Measurements from ENCODE around the gene TIGD1. TPM values are rescaled to one million over a fixed set of nuclear protein-coding genes. Genes with fewer than 3 reads are reported as not detected.

The TIGD1 gene
- polyA plus RNA-seq, 1 donor from 2014 or later = 5.3 TPM

- no peak within 1 kb of the TSS for H3K27ac Mint-ChIP-seq
- no peak within 1 kb of the TSS for H3K4me3 Mint-ChIP-seq
- H3K9me3 Mint-ChIP-seq = peaks cover 0 to 2% (median 0%) of the 10 kb centered on the region in 3 donors
- H3K36me3 Mint-ChIP-seq = no peaks in the 10 kb centered on the region
- peaks cover 29% of the 10 kb centered on the region for H3K27me3 Mint-ChIP-seq
- H3K4me1 Mint-ChIP-seq = peaks cover 0 to 7% (median 4%) of the 10 kb centered on the region in 3 donors
Observed at GRCh38 chr2:232525791-232526371, 24.5 kb downstream of the TIGD1 start, which contains the start of gene CHRND. CHRND (plus strand) TSS chr2:232526160; CDS start chr2:232526216, 56 bp downstream.

DNA sequence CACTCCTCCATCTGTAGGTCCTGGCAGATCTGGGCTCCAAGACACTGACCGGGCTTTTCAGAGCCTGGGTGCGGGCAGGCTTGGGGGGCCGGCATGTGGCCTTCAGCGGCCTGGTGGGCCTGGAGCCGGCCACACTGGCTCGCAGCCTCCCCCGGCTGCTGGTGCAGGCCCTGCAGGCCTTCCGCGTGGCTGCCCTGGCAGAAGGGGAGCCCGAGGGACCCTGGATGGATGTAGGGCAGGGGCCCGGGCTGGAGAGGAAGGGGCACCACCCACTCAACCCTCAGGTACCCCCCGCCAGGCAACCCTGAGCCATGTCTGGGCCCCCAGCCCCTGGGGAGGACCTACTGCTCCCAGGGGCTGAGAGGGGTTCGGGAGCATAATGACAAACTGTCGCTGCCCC is 25.2 kb downstream of the TIGD1 start:
- H3K4me1 Mint-ChIP-seq = peaks cover 0 to 7% (median 4%) of the 10 kb centered on the region in 3 donors
- H3K27me3 Mint-ChIP-seq = peaks cover 29% of the 10 kb centered on the region
- H3K27ac Mint-ChIP-seq = no peak overlapping the region
- no peak overlapping the region for H3K4me3 Mint-ChIP-seq
- no peaks in the 10 kb centered on the region for H3K36me3 Mint-ChIP-seq
- peaks cover 0 to 2% (median 0%) of the 10 kb centered on the region in 3 donors for H3K9me3 Mint-ChIP-seq

- H3K4me1 Mint-ChIP-seq = peaks cover 0 to 7% (median 4%) of the 10 kb centered on the region in 3 donors
- H3K27ac Mint-ChIP-seq = no peak overlapping the region
- H3K36me3 Mint-ChIP-seq = no peaks in the 10 kb centered on the region
- H3K27me3 Mint-ChIP-seq = peaks cover 29% of the 10 kb centered on the region
- peak overlapping the region in 2 of 4 donors; percentile 59 to 83 for H3K4me3 Mint-ChIP-seq
- H3K9me3 Mint-ChIP-seq = peaks cover 0 to 2% (median 0%) of the 10 kb centered on the region in 3 donors
Observed at GRCh38 chr2:232524771-232525170, 25.6 kb downstream of the TIGD1 start.

GRCh38 chr2:232523682-232524597 is 26.4 kb downstream of the TIGD1 start:
- Mint-ChIP-seq H3K9me3 (peaks cover 0 to 2% (median 0%) of the 10 kb centered on the region in 3 donors), H3K27ac (no peak overlapping the region), H3K4me3 (peak overlapping the region in 3 of 4 donors; percentile 59 to 92 (median 83)), H3K27me3 (peaks cover 32% of the 10 kb centered on the region), H3K4me1 (peaks cover 0 to 7% (median 3%) of the 10 kb centered on the region in 3 donors), H3K36me3 (no peaks in the 10 kb centered on the region)

- peak overlapping the region in 3 of 4 donors; percentile 50 to 86 (median 57) for H3K4me3 Mint-ChIP-seq
- peaks cover 0 to 2% (median 0%) of the 10 kb centered on the region in 3 donors for H3K9me3 Mint-ChIP-seq
- no peak overlapping the region for H3K27ac Mint-ChIP-seq
- peaks cover 0 to 7% (median 2%) of the 10 kb centered on the region in 3 donors for H3K4me1 Mint-ChIP-seq
- H3K27me3 Mint-ChIP-seq = peaks cover 31% of the 10 kb centered on the region
- H3K36me3 Mint-ChIP-seq = no peaks in the 10 kb centered on the region
Observed at GRCh38 chr2:232523402-232523681, 27.0 kb downstream of the TIGD1 start.

DNA sequence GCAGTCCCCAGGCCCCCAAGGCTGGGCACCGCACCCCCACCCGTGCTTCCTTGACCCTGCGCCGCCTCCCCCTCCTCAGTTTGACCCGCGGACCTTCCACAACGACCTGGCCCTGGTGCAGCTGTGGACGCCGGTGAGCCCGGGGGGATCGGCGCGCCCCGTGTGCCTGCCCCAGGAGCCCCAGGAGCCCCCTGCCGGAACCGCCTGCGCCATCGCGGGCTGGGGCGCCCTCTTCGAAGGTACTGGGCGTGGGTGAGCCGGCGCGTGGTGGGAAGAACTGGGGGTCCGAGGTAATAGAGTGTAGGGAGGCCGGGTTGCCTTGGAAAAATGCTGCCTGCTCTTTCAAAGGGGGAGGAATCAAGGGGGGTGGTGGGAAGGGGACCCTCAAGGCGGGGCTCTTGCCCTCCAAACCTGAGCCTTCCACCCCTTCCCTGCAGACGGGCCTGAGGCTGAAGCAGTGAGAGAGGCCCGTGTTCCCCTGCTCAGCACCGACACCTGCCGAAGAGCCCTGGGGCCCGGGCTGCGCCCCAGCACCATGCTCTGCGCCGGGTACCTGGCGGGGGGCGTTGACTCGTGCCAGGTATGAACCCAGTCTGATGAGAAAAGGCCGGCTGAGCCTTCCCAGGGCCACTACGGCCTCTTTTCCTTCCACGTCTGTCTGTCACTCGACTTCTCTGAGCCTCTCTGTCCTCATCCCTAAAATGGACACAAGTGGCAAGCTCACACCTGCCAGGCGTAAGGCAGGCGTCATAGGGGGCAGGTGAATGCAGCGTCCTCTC is 27.5 kb downstream of the TIGD1 start:
- H3K4me3 Mint-ChIP-seq = peak overlapping the region in 3 of 4 donors; percentile 50 to 86 (median 57)
- H3K4me1 Mint-ChIP-seq = peaks cover 0 to 7% (median 2%) of the 10 kb centered on the region in 3 donors
- H3K27ac Mint-ChIP-seq = no peak overlapping the region
- H3K36me3 Mint-ChIP-seq = no peaks in the 10 kb centered on the region
- peaks cover 34% of the 10 kb centered on the region for H3K27me3 Mint-ChIP-seq
- H3K9me3 Mint-ChIP-seq = peaks cover 0 to 2% (median 0%) of the 10 kb centered on the region in 3 donors

- Mint-ChIP-seq H3K36me3 (no peaks in the 10 kb centered on the region), H3K27me3 (peaks cover 32% of the 10 kb centered on the region), H3K4me1 (peaks cover 0 to 7% (median 2%) of the 10 kb centered on the region in 3 donors), H3K9me3 (peaks cover 0 to 2% (median 0%) of the 10 kb centered on the region in 3 donors), H3K4me3 (peak overlapping the region in 1 of 4 donors; percentile 73), H3K27ac (no peak overlapping the region)
Observed at GRCh38 chr2:232521959-232522622, 28.3 kb downstream of the TIGD1 start.

DNA sequence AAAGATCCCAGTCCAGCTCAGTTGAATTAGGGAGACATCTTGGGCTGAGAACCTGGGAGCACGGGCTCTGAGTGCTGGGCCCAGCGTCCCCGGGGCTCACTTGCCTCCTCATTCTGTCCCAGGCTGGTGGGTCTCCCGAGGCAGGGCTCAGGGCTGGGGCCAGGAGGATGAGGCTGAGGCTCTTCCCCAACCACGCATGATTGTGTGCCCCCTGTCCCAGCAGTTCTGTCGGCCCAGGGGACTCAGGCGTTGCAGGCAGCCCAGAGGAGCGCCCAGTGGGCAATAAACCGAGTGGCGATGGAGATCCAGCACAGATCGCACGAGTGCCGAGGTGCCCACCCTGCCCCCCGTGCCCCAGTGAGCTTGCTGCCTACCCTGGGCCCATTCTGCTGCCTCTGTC is 29.3 kb downstream of the TIGD1 start:
- peaks cover 0 to 7% (median 2%) of the 10 kb centered on the region in 3 donors for H3K4me1 Mint-ChIP-seq
- H3K27me3 Mint-ChIP-seq = peaks cover 29% of the 10 kb centered on the region
- H3K4me3 Mint-ChIP-seq = no peak overlapping the region
- H3K36me3 Mint-ChIP-seq = no peaks in the 10 kb centered on the region
- no peak overlapping the region for H3K27ac Mint-ChIP-seq
- H3K9me3 Mint-ChIP-seq = peaks cover 0 to 2% (median 0%) of the 10 kb centered on the region in 3 donors

GRCh38 chr2:232520489-232520888 is 29.9 kb downstream of the TIGD1 start:
- Mint-ChIP-seq H3K4me3 (peak overlapping the region in 1 of 4 donors; percentile 51), H3K4me1 (peaks cover 0 to 7% (median 2%) of the 10 kb centered on the region in 3 donors), H3K9me3 (peaks cover 0 to 2% (median 0%) of the 10 kb centered on the region in 3 donors), H3K27ac (no peak overlapping the region), H3K27me3 (peaks cover 29% of the 10 kb centered on the region), H3K36me3 (no peaks in the 10 kb centered on the region)

DNA sequence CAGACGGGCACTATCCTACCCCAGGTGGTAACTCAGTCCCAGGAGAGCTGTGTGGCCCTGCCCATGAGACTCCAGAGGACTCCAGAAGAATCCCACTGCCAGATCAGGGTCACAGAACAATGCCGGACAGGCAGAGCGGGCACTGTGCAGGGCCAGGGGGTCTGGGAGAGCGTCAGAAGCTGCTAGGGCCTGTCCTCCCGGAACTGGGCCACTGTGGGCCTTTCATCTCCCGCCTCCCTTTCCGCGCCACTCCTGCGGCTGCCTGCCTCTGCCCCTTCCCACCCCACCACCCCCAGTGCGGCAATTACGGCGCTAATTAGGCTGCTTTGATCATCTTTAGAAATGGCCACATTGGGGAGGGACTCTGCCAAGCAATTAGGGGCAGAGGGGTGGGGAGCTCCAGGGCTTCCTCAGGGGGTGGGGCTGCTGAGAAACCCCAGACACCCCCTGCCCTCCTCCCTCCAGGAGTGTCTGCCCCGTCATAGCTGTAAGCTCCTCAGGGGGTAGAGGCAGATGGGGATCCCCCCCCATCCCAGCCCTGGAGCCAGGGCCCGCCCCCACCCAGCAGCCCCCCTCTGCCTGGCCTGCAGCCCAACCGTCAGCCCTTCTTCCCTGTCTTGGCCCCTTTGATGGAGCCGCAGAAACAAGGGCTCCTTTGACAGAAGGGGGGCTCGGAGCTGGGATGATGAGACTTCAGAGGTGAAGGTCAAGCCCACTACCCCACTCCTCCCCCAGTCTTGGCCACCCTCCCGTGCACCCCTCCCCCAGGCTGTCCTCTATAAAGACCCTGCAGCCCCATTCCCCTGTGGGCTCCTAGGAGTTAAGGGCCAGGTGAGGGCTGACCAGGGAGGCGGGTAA is 30.5 kb downstream of the TIGD1 start, which contains the start of gene PRSS56:
Gene PRSS56 (plus strand): TSS at position 808 of the 858 bp plus-strand sequence. CDS start 211 bp downstream, outside the sequence.
- Mint-ChIP-seq H3K4me3 (peak within 1 kb of the TSS in 1 of 4 donors; percentile 51), H3K27me3 (peaks cover 29% of the 10 kb centered on the region), H3K36me3 (no peaks in the 10 kb centered on the region), H3K9me3 (peaks cover 0 to 2% (median 0%) of the 10 kb centered on the region in 3 donors), H3K27ac (no peak within 1 kb of the TSS), H3K4me1 (peaks cover 0 to 7% (median 2%) of the 10 kb centered on the region in 3 donors)

GRCh38 chr2:232518844-232519243 is 31.5 kb downstream of the TIGD1 start:
- no peak overlapping the region for H3K4me3 Mint-ChIP-seq
- H3K9me3 Mint-ChIP-seq = no peaks in the 10 kb centered on the region
- H3K36me3 Mint-ChIP-seq = no peaks in the 10 kb centered on the region
- no peak overlapping the region for H3K27ac Mint-ChIP-seq
- H3K4me1 Mint-ChIP-seq = peaks cover 0 to 4% (median 2%) of the 10 kb centered on the region in 3 donors
- H3K27me3 Mint-ChIP-seq = peaks cover 22% of the 10 kb centered on the region

DNA sequence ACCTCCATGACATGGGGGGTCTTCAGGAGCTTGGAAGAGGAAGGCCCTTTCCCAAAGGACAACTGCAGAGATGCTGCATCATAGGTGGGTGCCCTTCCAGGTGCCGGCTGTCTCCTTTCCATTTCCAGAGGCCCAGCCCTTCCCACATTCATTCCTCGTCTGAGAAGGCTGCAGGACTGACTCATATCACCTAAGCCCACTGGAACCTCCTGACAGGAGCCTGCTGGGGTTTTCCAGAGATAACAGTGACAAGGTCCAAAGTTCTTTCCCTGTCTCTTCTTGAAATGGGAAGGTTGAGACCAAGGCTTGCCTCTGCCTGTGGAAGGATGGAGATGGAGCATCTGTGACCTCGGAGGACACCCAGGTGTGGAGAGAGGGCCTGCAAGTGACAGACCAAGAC is 33.8 kb downstream of the TIGD1 start:
- Mint-ChIP-seq H3K9me3 (no peaks in the 10 kb centered on the region), H3K4me3 (no peak overlapping the region), H3K36me3 (no peaks in the 10 kb centered on the region), H3K27me3 (peaks cover 16% of the 10 kb centered on the region), H3K4me1 (peaks cover 0 to 2% (median 2%) of the 10 kb centered on the region in 3 donors), H3K27ac (no peak overlapping the region)

GRCh38 chr2:232515639-232516038 is 34.7 kb downstream of the TIGD1 start:
- H3K27me3 Mint-ChIP-seq = peaks cover 13% of the 10 kb centered on the region
- H3K27ac Mint-ChIP-seq = no peak overlapping the region
- no peaks in the 10 kb centered on the region for H3K36me3 Mint-ChIP-seq
- H3K9me3 Mint-ChIP-seq = no peaks in the 10 kb centered on the region
- no peak overlapping the region for H3K4me3 Mint-ChIP-seq
- H3K4me1 Mint-ChIP-seq = no peaks in the 10 kb centered on the region

All from IgD-negative memory B cell (primary cell).